HCT116 (cell line): Measurements from ENCODE around the gene AMD1. TPM values are rescaled to one million over a fixed set of nuclear protein-coding genes. Genes with fewer than 3 reads are reported as not detected.

Experiments
- ATAC-seq: fragments of 200-7000 bp; cut with Tn5 transposase; 2 replicates; pipeline ENCODE4 v1.9.1; 2020; ENCODE audit warnings: mild to moderate bottlenecking, moderate library complexity
- BruUV-seq: library from RNA; stranded (reverse); fragments of 400-500 nt; replicated peaks from 2 replicates; lab custom pipeline; 2021; lab: Mats Ljungman, UMichigan
- CTCF ChIA-PET: fragments of 300-600 bp; sonication (Branson Sonifier 250); formaldehyde crosslinking; loops from one replicate; lab custom pipeline; 2021; ENCODE audit warnings: antibody characterized with exemption; lab: Charles Lee
- POLR2A ChIA-PET: fragments of 300-600, 350-600 bp; sonication (Branson Sonifier 250); formaldehyde crosslinking; loops from one replicate; lab custom pipeline; 2021; ENCODE audit warnings: antibody characterized with exemption; lab: Charles Lee
- RAD21 ChIA-PET, 2 experiments: fragments of 300-600 bp; sonication (Branson Sonifier 250); formaldehyde crosslinking; loops; one replicate each; lab custom pipeline; 2023; ENCODE audit warnings: low total read pairs in 2 of 2; ENCODE audit not compliant: uncharacterized antibody in 2 of 2, unreplicated experiment in 2 of 2, low non-redundant PET in 1 of 2; lab: Charles Lee
- DNase-seq: peaks from one replicate; pipeline ENCODE4 v3.0.0-alpha.2; 2010; ENCODE audit warnings: low read depth, low spot score
- H2AFZ ChIP-seq: fragments of 200-600 bp; shearing (Covaris generic), sonication (generic); 2 replicates; pipeline ENCODE4 v1.6.1; 2017; ENCODE audit warnings: low read depth, mixed run types, mixed read lengths, antibody characterized with exemption, low read length; ENCODE audit not compliant: poor library complexity, severe bottlenecking
- H3K27ac ChIP-seq: 2 replicates; pipeline ENCODE4 v1.5.1; 2012; ENCODE audit warnings: low read depth, low read length
- H3K27me3 ChIP-seq: fragments of 200-600 bp; sonication (generic); 2 replicates; pipeline ENCODE4 v1.6.1; 2016; ENCODE audit warnings: mixed run types, low read length, mixed read lengths; ENCODE audit not compliant: insufficient read depth
- H3K36me3 ChIP-seq, 2 experiments: fragments of 200-500 bp in 1 of 2; fragments of 200-600 bp in 1 of 2; sonication (Bioruptor generic) in 1 of 2; sonication (generic) in 1 of 2; 2 replicates each; pipeline versions ENCODE4 v1.5.1 to v1.6.1; 2014 to 2016; ENCODE audit warnings: low read length in 2 of 2, inconsistent platforms in 1 of 2, mixed read lengths in 1 of 2, mixed run types in 1 of 2; ENCODE audit not compliant: insufficient read depth in 2 of 2, control insufficient read depth in 1 of 2
- H3K4me1 ChIP-seq, 2 experiments: fragments of 200-600 bp in 1 of 2; sonication (generic) in 1 of 2; 2 replicates each; pipeline versions ENCODE4 v1.5.1 to v1.6.1; 2012 to 2017; ENCODE audit warnings: low read length in 2 of 2, inconsistent platforms in 1 of 2, mild to moderate bottlenecking in 1 of 2, mixed read lengths in 1 of 2, mixed run types in 1 of 2, moderate library complexity in 1 of 2; ENCODE audit not compliant: insufficient read depth in 2 of 2, control insufficient read depth in 1 of 2
- H3K4me2 ChIP-seq: fragments of 200-600 bp; sonication (generic); 2 replicates; pipeline ENCODE4 v1.6.1; 2017; ENCODE audit warnings: mixed run types, low read length, mixed read lengths
- H3K4me3 ChIP-seq, 2 experiments: fragments of 200-600 bp in 1 of 2; sonication (generic) in 1 of 2; replicated peaks in 1 of 2; 2 replicates each; pipeline ENCODE4 v1.5.1; 2011 to 2016; ENCODE audit warnings: low read length in 2 of 2, control low read depth in 1 of 2, low read depth in 1 of 2, mild to moderate bottlenecking in 1 of 2, mixed read lengths in 1 of 2, mixed run types in 1 of 2
- H3K79me2 ChIP-seq: fragments of 200-600 bp; sonication (generic); 2 replicates; pipeline ENCODE4 v1.6.1; 2017; ENCODE audit warnings: mild to moderate bottlenecking, mixed run types, low read length, moderate library complexity, mixed read lengths; ENCODE audit not compliant: insufficient read depth
- H3K9ac ChIP-seq: fragments of 200-600 bp; sonication (generic); 2 replicates; pipeline ENCODE4 v1.6.1; 2016; ENCODE audit warnings: low read length, mixed read lengths
- H3K9me2 ChIP-seq: fragments of 200-600 bp; sonication (generic), shearing (Covaris generic); 2 replicates; pipeline ENCODE4 v1.6.1; 2017; ENCODE audit warnings: mixed run types, mild to moderate bottlenecking, moderate library complexity; ENCODE audit not compliant: insufficient read depth
- H3K9me3 ChIP-seq, 2 experiments: fragments of 200-500 bp in 1 of 2; fragments of 200-600 bp in 1 of 2; sonication (Bioruptor generic) in 1 of 2; sonication (generic) in 1 of 2; 2 replicates each; pipeline ENCODE4 v1.6.1; 2014 to 2017; ENCODE audit warnings: low read length in 2 of 2, mixed read lengths in 2 of 2, inconsistent platforms in 1 of 2, low read depth in 1 of 2, mild to moderate bottlenecking in 1 of 2, mixed run types in 1 of 2, moderate library complexity in 1 of 2; ENCODE audit not compliant: control insufficient read depth in 1 of 2, insufficient read depth in 1 of 2
- H4K20me1 ChIP-seq: fragments of 200-600 bp; sonication (generic), shearing (Covaris generic); 2 replicates; pipeline ENCODE4 v1.6.1; 2017; ENCODE audit warnings: mixed run types, mild to moderate bottlenecking, moderate library complexity; ENCODE audit not compliant: insufficient read depth
- ATF3 ChIP-seq: IDR thresholded peaks from 2 replicates; pipeline ENCODE4 v1.6.1; 2012
- CBX3 ChIP-seq: IDR thresholded peaks from 2 replicates; pipeline ENCODE4 v1.6.1; 2012; ENCODE audit warnings: low read depth
- CEBPB ChIP-seq: IDR thresholded peaks from 2 replicates; pipeline ENCODE4 v1.6.1; 2012; ENCODE audit warnings: low read depth
- CTCF ChIP-seq, 3 experiments: fragments of 200-600 bp in 1 of 3; sonication (generic) in 1 of 3; IDR thresholded peaks in 2 of 3; conservative IDR thresholded peaks in 1 of 3; 2 replicates each; pipeline ENCODE4 v1.5.1; 2012 to 2017; ENCODE audit warnings: low read depth in 2 of 3, low read length in 2 of 3, antibody characterized with exemption in 1 of 3, borderline replicate concordance in 1 of 3, control low read depth in 1 of 3, mild to moderate bottlenecking in 1 of 3, mixed read lengths in 1 of 3, mixed run types in 1 of 3, moderate library complexity in 1 of 3; ENCODE audit not compliant: insufficient read depth in 1 of 3
- JUND ChIP-seq: IDR thresholded peaks from 2 replicates; pipeline ENCODE4 v1.6.1; 2012
- MAX ChIP-seq: IDR thresholded peaks from 2 replicates; pipeline ENCODE4 v1.6.1; 2012
- POLR2A ChIP-seq: IDR thresholded peaks from 2 replicates; pipeline ENCODE4 v1.7.0; 2011; ENCODE audit warnings: borderline replicate concordance; ENCODE audit not compliant: insufficient read depth, insufficient read length; ENCODE audit errors: extremely low read depth
- RAD21 ChIP-seq: IDR thresholded peaks from 2 replicates; pipeline ENCODE4 v1.6.1; 2012; ENCODE audit warnings: low read depth, mild to moderate bottlenecking
- REST ChIP-seq: IDR thresholded peaks from 2 replicates; pipeline ENCODE4 v1.6.1; 2012; ENCODE audit warnings: low read depth
- SIN3A ChIP-seq: IDR thresholded peaks from 2 replicates; pipeline ENCODE4 v1.6.1; 2012; ENCODE audit warnings: low read depth
- YY1 ChIP-seq: IDR thresholded peaks from 2 replicates; pipeline ENCODE4 v1.6.1; 2011; ENCODE audit warnings: low read length, low read depth, moderate library complexity, mild to moderate bottlenecking; ENCODE audit not compliant: insufficient replicate concordance; ENCODE audit errors: extremely low read depth
- ZFX ChIP-seq: fragments of 450-650 bp; IDR thresholded peaks from 2 replicates; pipeline ENCODE4 v1.6.1; 2017
- ZNF274 ChIP-seq: fragments of 200-500 bp; sonication (Bioruptor generic); IDR thresholded peaks from 2 replicates; pipeline ENCODE4 v1.6.1; 2014; ENCODE audit warnings: mild to moderate bottlenecking, low read depth, low read length, inconsistent platforms
- intact Hi-C: fragments of 100-400 bp; cut with micrococcal nuclease; formaldehyde crosslinking; loops from 2 replicates; pipeline ENCODE4 v1.10.0; 2022
- total RNA-seq: library from RNA; stranded (reverse); gene quantifications from one replicate; pipeline ENCODE4 v1.2.1, GENCODE V29; 2021; ENCODE audit not compliant: unreplicated experiment

AMD1 gene
- total RNA-seq, 1 experiment from 2014 or later: 71.4 TPM

- ATAC-seq (no peak), DNase-seq (no peak)
- no TSS peak for BruUV-seq
- H3K4me2 ChIP-seq: no peak overlapping the region
- H3K4me3 ChIP-seq: no peak overlapping the region
- ChIA-PET POLR2A (interaction anchor here (0.7 kb wide), 1 partner anchor 13 kb away, joined by 4 read pairs; the partner anchor contains the start of gene CDK19), CTCF (no interaction called here), RAD21 (no interaction called here)
- H4K20me1 ChIP-seq: no peaks in the 10 kb centered on the region
- intact Hi-C loops: no loop called here
- H3K36me3 ChIP-seq: no peaks in the 10 kb centered on the region
- H3K79me2 ChIP-seq: no peaks in the 10 kb centered on the region
- no peak overlapping the region for H3K9ac ChIP-seq
- no peaks in the 10 kb centered on the region for H3K9me2 ChIP-seq
- TF ChIP-seq YY1 (no peak), MAX (no peak), CBX3 (no peak), RAD21 (no peak), CEBPB (no peak), CTCF (IDR thresholded peaks at IDR 0.05 in 2 of 3, conservative IDR thresholded peaks at IDR 0.05 in 1 of 3; ENCODE audit: borderline replicate concordance in 1 of 3, insufficient read depth in 1 of 3, low read depth in 2 of 3, low read length in 2 of 3) (no peak), ZNF274 (no peak), ATF3 (no peak), POLR2A (no peak), SIN3A (no peak), JUND (no peak), ZFX (no peak), REST (no peak)
- H3K9me3 ChIP-seq: no peaks in the 10 kb centered on the region
- H2AFZ ChIP-seq: no peak overlapping the region
- H3K27ac ChIP-seq: no peak overlapping the region
- H3K27me3 ChIP-seq: no peaks in the 10 kb centered on the region
- H3K4me1 ChIP-seq: no peaks in the 10 kb centered on the region
Observed at GRCh38 chr6:110828396-110828795, 46.2 kb upstream of the AMD1 start.
